Mammary epithelial cell (primary cell): ENCODE data around the gene RTN4RL1.

Experiments used
- EZH2 ChIP-seq: IDR thresholded peaks from 2 replicates; pipeline ENCODE4 v1.6.1; 2012; ENCODE audit warnings: low read length, inconsistent platforms, borderline replicate concordance
- TF ChIP-seq, protein P1 (sequence below), 2 donors: IDR thresholded peaks in 1 of 2; conservative IDR thresholded peaks in 1 of 2; 2 replicates each; pipeline ENCODE4 v1.5.1; 2011 to 2012; ENCODE audit warnings: inconsistent platforms in 2 of 2, low read length in 2 of 2, mild to moderate bottlenecking in 2 of 2, control low read depth in 1 of 2, low read depth in 1 of 2; ENCODE audit not compliant: insufficient read depth in 1 of 2; ENCODE audit errors: extremely low read depth in 1 of 2

DNA sequence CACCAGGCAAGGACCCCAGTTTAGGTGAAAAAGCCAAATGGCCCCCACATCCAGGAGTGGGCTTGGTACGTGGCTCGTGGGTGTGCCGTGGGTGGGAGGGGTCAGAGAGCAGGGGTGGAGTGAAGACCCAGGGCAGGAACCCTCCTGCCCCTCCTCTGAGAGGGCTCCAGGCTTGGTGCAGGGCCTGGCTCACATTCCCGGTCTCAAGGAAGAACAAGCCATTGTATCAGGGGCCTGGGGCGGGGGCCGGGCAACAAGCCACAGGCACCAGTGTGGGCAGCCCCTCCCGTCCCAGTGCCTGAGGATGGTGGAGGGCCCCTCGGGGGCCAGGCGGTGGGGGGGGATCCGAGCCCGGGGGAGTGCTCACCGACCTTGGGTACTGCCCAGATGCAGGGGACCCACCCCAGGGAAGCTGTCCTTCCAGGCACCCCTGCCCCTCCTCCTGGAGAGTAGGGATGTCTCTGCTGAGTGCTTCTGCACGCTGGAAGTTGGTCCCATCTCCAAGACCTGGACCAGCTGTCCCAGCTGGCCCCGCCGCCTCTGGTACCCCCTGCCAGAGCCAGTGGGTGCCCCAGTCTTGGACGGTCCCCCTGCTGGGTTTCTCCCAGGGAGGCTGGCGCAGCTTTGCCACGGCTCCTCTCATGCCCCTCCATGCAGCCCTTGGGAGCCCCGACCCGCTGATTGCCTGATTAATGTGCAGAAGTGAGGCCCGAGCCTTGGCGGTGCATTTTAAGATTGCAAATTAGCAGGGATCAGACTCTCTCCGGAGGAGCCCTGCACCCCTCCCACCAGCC, 83.7 kb downstream of the RTN4RL1 start:
- TF ChIP-seq, protein P1, sequence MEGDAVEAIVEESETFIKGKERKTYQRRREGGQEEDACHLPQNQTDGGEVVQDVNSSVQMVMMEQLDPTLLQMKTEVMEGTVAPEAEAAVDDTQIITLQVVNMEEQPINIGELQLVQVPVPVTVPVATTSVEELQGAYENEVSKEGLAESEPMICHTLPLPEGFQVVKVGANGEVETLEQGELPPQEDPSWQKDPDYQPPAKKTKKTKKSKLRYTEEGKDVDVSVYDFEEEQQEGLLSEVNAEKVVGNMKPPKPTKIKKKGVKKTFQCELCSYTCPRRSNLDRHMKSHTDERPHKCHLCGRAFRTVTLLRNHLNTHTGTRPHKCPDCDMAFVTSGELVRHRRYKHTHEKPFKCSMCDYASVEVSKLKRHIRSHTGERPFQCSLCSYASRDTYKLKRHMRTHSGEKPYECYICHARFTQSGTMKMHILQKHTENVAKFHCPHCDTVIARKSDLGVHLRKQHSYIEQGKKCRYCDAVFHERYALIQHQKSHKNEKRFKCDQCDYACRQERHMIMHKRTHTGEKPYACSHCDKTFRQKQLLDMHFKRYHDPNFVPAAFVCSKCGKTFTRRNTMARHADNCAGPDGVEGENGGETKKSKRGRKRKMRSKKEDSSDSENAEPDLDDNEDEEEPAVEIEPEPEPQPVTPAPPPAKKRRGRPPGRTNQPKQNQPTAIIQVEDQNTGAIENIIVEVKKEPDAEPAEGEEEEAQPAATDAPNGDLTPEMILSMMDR (conservative IDR thresholded peaks at IDR 0.05 in 1 of 2, IDR thresholded peaks at IDR 0.05 in 1 of 2; ENCODE audit: extremely low read depth in 1 of 2, insufficient read depth in 1 of 2, low read depth in 1 of 2, low read length in 2 of 2): no peak
- TF ChIP-seq EZH2: no peak
